ENCODE data around the gene RASL10B.
A peak's percentile ranks its signal among the peaks of the same experiment; 100 is the strongest.

Gene RASL10B

GRCh38 chr17:35766489-35766877, 35.0 kb downstream of the RASL10B start:
- no peak for DNase-seq

- DNase-seq, result peak; percentile 29
Measured at GRCh38 chr17:35766903-35767510, 35.6 kb downstream of the RASL10B start.

- DNase-seq, result no peak
Measured at GRCh38 chr17:35768797-35769196, 37.4 kb downstream of the RASL10B start.

GRCh38 chr17:35769895-35770486, 38.6 kb downstream of the RASL10B start:
- DNase-seq, result no peak

- no peak for DNase-seq
Measured at GRCh38 chr17:35773129-35773528, 41.7 kb downstream of the RASL10B start.

- DNase-seq, result no peak
Measured at GRCh38 chr17:35773679-35774425, 42.4 kb downstream of the RASL10B start.

- no peak for DNase-seq
Measured at GRCh38 chr17:35774499-35774898, 43.1 kb downstream of the RASL10B start.

GRCh38 chr17:35775039-35775438, 43.6 kb downstream of the RASL10B start:
- DNase-seq, result no peak

- no peak for DNase-seq
Measured at GRCh38 chr17:35775583-35775982, 44.1 kb downstream of the RASL10B start.

GRCh38 chr17:35778641-35779196, 47.3 kb downstream of the RASL10B start:
- DNase-seq, result no peak

GRCh38 chr17:35780950-35781349, 49.5 kb downstream of the RASL10B start:
- no peak for DNase-seq

GRCh38 chr17:35784895-35785294, 53.5 kb downstream of the RASL10B start:
- DNase-seq, result no peak

- DNase-seq, result no peak
Measured at GRCh38 chr17:35786941-35787432, 55.5 kb downstream of the RASL10B start.

GRCh38 chr17:35788477-35789368, 57.3 kb downstream of the RASL10B start:
- no peak for DNase-seq

- no peak for DNase-seq
Measured at GRCh38 chr17:35790841-35791240, 59.4 kb downstream of the RASL10B start.

GRCh38 chr17:35791681-35792350, 60.4 kb downstream of the RASL10B start:
- DNase-seq, result no peak
